Osteoblast (primary cell): ENCODE data around the gene FAM3D. TPM values are rescaled to one million over a fixed set of nuclear protein-coding genes. Genes with fewer than 3 reads are reported as not detected.
"Not testable (repeated sequence)": the region's sequence is repeated elsewhere in the genome, so short reads cannot be mapped to it uniquely, and the experiment has no call there.

Source experiments
- DNase-seq: peaks from one replicate; pipeline ENCODE4 v3.0.0; 2011; ENCODE audit warnings: low spot score, mixed read lengths; ENCODE audit not compliant: insufficient read length; ENCODE audit errors: missing footprints
- H2AFZ ChIP-seq: 2 replicates; pipeline ENCODE4 v1.6.0; 2011; ENCODE audit warnings: mild to moderate bottlenecking, low read length
- H3K27ac ChIP-seq: 2 replicates; pipeline ENCODE4 v1.5.1; 2011; ENCODE audit warnings: mild to moderate bottlenecking, low read depth, low read length, moderate library complexity
- H3K27me3 ChIP-seq: 2 replicates; pipeline ENCODE4 v1.6.0; 2012; ENCODE audit warnings: mild to moderate bottlenecking, control low read depth, inconsistent platforms, low read length, moderate library complexity; ENCODE audit not compliant: insufficient read depth
- H3K36me3 ChIP-seq: 2 replicates; pipeline ENCODE4 v1.5.1; 2011; ENCODE audit warnings: mild to moderate bottlenecking, low read length, control low read depth, moderate library complexity; ENCODE audit not compliant: insufficient read depth
- H3K4me1 ChIP-seq: 2 replicates; pipeline ENCODE4 v1.5.1; 2011; ENCODE audit warnings: mild to moderate bottlenecking, low read length, control low read depth, moderate library complexity; ENCODE audit not compliant: insufficient read depth
- H3K4me2 ChIP-seq: 2 replicates; pipeline ENCODE4 v1.6.0; 2011; ENCODE audit warnings: mild to moderate bottlenecking, low read length; ENCODE audit not compliant: insufficient read depth
- H3K4me3 ChIP-seq: fragments of 200-600 bp; sonication (generic); 3 replicates; pipeline ENCODE4 v1.5.1; 2012; ENCODE audit warnings: mild to moderate bottlenecking, low read length, inconsistent platforms; ENCODE audit not compliant: insufficient read depth
- H3K79me2 ChIP-seq: 2 replicates; pipeline ENCODE4 v1.6.0; 2012; ENCODE audit warnings: mild to moderate bottlenecking, low read length, control low read depth, inconsistent platforms; ENCODE audit not compliant: insufficient read depth
- H3K9me3 ChIP-seq: 2 replicates; pipeline ENCODE4 v1.5.1; 2011; ENCODE audit warnings: low read depth, low read length, control low read depth
- H4K20me1 ChIP-seq: 2 replicates; pipeline ENCODE4 v1.6.0; 2012; ENCODE audit warnings: mild to moderate bottlenecking, low read length, control low read depth; ENCODE audit not compliant: insufficient read depth
- total RNA-seq: library from RNA; depleted of rRNA; stranded (reverse); fragments of >200 nt; gene quantifications from 2 replicates; pipeline ENCODE4 v1.2.3, GENCODE V29; 2012
- TF ChIP-seq, protein P1 (sequence below): IDR thresholded peaks from 2 replicates; pipeline ENCODE4 v1.5.1; 2011; ENCODE audit warnings: mild to moderate bottlenecking, low read depth, low read length, moderate library complexity; ENCODE audit errors: extremely low read depth

FAM3D gene
- total RNA-seq, 1 donor, result not detected

DNA sequence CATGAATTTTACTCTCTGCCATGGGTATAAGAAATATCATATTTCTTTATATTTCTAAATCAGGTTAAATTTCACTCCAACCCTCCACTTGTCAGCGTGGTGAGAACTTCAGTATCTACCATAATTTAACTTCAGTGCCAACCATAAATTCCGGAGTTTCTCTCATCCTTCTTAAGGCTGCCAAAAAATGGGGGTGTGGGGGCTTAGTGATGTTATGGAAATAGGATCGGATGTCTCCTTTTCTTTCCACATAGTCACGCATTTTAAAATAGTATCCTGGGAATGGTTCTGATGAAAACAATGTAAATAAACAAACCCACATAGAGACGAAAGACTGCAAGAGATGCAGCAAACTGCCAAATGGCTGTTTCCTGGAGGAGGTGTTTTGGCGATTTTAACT lies 12.9 kb upstream of the FAM3D start:
- no peaks in the 10 kb centered on the region for H3K79me2 ChIP-seq
- H3K9me3 ChIP-seq, result no peaks in the 10 kb centered on the region
- no peak overlapping the region for H3K27ac ChIP-seq
- H3K4me2 ChIP-seq, result no peak overlapping the region
- TF ChIP-seq, protein P1, sequence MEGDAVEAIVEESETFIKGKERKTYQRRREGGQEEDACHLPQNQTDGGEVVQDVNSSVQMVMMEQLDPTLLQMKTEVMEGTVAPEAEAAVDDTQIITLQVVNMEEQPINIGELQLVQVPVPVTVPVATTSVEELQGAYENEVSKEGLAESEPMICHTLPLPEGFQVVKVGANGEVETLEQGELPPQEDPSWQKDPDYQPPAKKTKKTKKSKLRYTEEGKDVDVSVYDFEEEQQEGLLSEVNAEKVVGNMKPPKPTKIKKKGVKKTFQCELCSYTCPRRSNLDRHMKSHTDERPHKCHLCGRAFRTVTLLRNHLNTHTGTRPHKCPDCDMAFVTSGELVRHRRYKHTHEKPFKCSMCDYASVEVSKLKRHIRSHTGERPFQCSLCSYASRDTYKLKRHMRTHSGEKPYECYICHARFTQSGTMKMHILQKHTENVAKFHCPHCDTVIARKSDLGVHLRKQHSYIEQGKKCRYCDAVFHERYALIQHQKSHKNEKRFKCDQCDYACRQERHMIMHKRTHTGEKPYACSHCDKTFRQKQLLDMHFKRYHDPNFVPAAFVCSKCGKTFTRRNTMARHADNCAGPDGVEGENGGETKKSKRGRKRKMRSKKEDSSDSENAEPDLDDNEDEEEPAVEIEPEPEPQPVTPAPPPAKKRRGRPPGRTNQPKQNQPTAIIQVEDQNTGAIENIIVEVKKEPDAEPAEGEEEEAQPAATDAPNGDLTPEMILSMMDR, result no peak
- no peak overlapping the region for H2AFZ ChIP-seq
- H3K36me3 ChIP-seq, result no peaks in the 10 kb centered on the region
- no peak overlapping the region for H3K4me3 ChIP-seq
- no peaks in the 10 kb centered on the region for H4K20me1 ChIP-seq
- no peak for DNase-seq
- H3K27me3 ChIP-seq, result peaks cover 25% of the 10 kb centered on the region
- H3K4me1 ChIP-seq, result no peaks in the 10 kb centered on the region

DNA sequence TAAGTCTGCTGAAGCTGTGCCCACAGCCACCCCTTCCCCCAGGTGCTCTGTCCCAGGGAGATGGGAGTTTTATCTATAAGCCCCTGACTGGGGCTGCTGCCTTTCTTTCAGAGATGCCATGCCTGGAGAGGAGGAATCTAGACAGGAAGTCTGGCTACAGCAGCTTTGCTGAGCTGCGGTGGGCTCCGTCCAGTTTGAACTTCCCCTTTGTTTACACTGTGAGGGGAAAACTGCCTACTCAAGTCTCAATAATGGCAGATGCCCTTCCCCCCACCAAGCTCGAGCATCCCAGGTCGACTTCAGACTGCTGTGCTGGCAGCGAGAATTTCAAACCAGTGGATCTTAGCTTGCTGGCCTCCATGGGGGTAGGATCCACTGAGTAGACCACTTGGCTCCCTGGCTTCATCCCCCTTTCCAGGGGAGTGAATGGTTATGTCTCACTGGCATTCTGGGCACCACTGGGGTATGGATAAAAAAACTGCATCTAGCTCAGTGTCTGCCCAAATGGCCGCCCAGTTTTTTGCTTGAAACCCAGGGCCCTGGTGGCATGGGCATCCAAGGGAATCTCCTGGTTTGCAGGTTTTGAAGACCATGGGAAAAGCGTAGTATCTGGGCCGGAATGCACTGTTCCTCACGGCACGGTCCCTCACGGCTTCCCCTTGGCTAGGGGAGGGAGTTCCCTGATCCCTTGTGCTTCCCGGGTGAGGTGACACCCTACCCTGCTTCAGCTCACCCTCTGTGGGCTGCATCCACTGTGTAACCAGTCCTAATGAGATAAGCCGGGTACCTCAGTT lies 11.8 kb upstream of the FAM3D start:
- H3K4me2 ChIP-seq, H4K20me1 ChIP-seq, H3K4me1 ChIP-seq, DNase-seq, H3K79me2 ChIP-seq, H3K27ac ChIP-seq, H3K36me3 ChIP-seq, H2AFZ ChIP-seq, H3K4me3 ChIP-seq, H3K9me3 ChIP-seq: not testable (repeated sequence)
- peaks cover 25% of the 10 kb centered on the region for H3K27me3 ChIP-seq

DNA sequence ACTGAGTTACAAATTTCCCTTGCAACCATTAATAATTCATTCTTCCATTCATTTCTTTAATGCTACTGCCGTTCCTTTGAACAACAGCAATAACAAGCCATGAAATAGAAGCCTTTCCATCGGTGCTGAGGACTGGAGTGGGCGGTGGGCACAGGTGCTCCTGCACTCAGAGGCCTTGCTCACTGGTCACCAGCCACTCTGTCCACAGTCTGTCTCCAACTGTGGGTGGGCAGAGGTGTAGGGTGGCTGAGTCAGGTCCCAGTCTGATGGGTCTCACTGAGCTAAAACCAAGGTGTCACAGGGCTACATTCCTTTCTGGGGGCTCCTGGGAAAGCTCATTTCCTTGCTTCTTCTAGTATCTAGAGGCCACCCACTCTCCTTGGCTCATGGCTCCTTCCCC lies 6.3 kb upstream of the FAM3D start:
- TF ChIP-seq, protein P1, result no peak
- Histone ChIP-seq H3K79me2 (no peaks in the 10 kb centered on the region), H2AFZ (no peak overlapping the region), H3K27me3 (no peaks in the 10 kb centered on the region), H3K4me1 (no peaks in the 10 kb centered on the region), H3K4me3 (no peak overlapping the region), H4K20me1 (no peaks in the 10 kb centered on the region), H3K27ac (no peak overlapping the region), H3K4me2 (no peak overlapping the region), H3K36me3 (no peaks in the 10 kb centered on the region), H3K9me3 (no peaks in the 10 kb centered on the region)
- no peak for DNase-seq

DNA sequence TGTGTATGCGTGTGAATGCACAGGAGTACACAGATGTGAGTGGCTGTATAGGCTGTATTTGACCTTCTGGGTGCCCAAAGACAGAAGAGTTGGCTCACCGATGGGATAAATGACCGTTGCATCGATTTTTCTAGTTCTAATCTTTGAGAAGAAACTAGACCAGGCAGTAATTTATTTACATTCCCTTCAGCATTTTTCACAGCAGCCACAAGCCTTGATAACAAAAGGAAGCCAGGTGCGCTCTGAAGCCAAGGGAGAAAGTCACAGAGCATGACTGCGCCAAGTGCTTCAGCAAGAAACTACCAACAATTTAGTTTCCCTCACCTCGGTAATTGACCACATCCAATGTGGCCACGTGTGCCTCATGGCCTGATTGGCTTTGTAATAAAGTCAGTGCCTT lies 5.9 kb upstream of the FAM3D start:
- Histone ChIP-seq H3K36me3 (no peaks in the 10 kb centered on the region), H3K79me2 (no peaks in the 10 kb centered on the region), H4K20me1 (no peaks in the 10 kb centered on the region), H3K27ac (no peak overlapping the region), H3K9me3 (no peaks in the 10 kb centered on the region), H3K27me3 (no peaks in the 10 kb centered on the region), H3K4me3 (no peak overlapping the region), H2AFZ (no peak overlapping the region), H3K4me2 (no peak overlapping the region), H3K4me1 (no peaks in the 10 kb centered on the region)
- TF ChIP-seq, protein P1, result no peak
- DNase-seq, result no peak
